ENCODE measurements around the gene SHD. TPM values are rescaled to one million over a fixed set of nuclear protein-coding genes. Genes with fewer than 3 reads are reported as not detected.

SHD gene
- total and polyA plus RNA-seq, 2 of the 4 experiments (the other 2 are of a cell fraction), result not detected

- H3K9me3 ChIP-seq (ENCODE audit: control insufficient read depth, insufficient read depth, low read length), result peaks cover 2% of the 10 kb centered on the region; the same call in 1 of the 2 replicates
- H3K9me1 ChIP-seq (ENCODE audit: insufficient read depth, low read length), result no peaks in the 10 kb centered on the region
- no peak overlapping the region for H3K27ac ChIP-seq (ENCODE audit: insufficient read depth, low read length)
- H3K4me3 ChIP-seq (ENCODE audit: insufficient read depth, low read depth, low read length), result no peak overlapping the region
- no peaks in the 10 kb centered on the region for H3K27me3 ChIP-seq (ENCODE audit: control insufficient read depth, insufficient read depth, low read length)
- ChIA-PET CTCF (interaction anchor here (0.6 to 2.4 kb wide), 6 partner anchors 14 to 130 kb away, joined by 3 to 11 read pairs (median 4); no protein-coding TSS in a partner anchor), POLR2A (ENCODE audit: unreplicated experiment) (no interaction called here)
- TF ChIP-seq ELK1 (IDR thresholded peaks at IDR 0.05; ENCODE audit: borderline replicate concordance, low read depth, low read length) (no peak), POLR2A (IDR thresholded peaks at IDR 0.05; ENCODE audit: low read depth, low read length) (no peak), MAFK (IDR thresholded peaks at IDR 0.05; ENCODE audit: low read depth, low read length) (no peak), NFE2L2 (IDR thresholded peaks at IDR 0.05; ENCODE audit: low read depth, low read length) (no peak), RFX5 (IDR thresholded peaks at IDR 0.05; ENCODE audit: low read depth, low read length) (no peak), SMC3 (IDR thresholded peaks at IDR 0.05; ENCODE audit: low read depth, low read length) (peak; percentile 37), CEBPB (IDR thresholded peaks at IDR 0.05; ENCODE audit: low read depth, low read length) (no peak), RAD21 (IDR thresholded peaks at IDR 0.05; ENCODE audit: low read length) (peak; percentile 65), FOS (IDR thresholded peaks at IDR 0.05; ENCODE audit: low read depth, low read length) (no peak), RCOR1 (IDR thresholded peaks at IDR 0.05; ENCODE audit: insufficient replicate concordance, low read length) (no peak), CTCF (conservative IDR thresholded peaks at IDR 0.05; ENCODE audit: low read depth, low read length) (peak; percentile 61), MAZ (IDR thresholded peaks at IDR 0.05; ENCODE audit: borderline replicate concordance, low read depth, low read length) (peak; percentile 42; the same call in 1 of the 2 replicates), USF2 (IDR thresholded peaks at IDR 0.05; ENCODE audit: low read depth, low read length) (no peak)
- H3K4me2 ChIP-seq (ENCODE audit: low read depth, low read length), result no peak overlapping the region
- H3K14ac ChIP-seq (replicated peaks; ENCODE audit: low read depth, low read length), result no peak overlapping the region
- in situ Hi-C loops (cut with MboI; ENCODE audit: low sequenced_read_pairs), result loop anchor here (5.0 kb wide), 1 partner anchor 85 kb away; no protein-coding TSS in a partner anchor
- no peaks in the 10 kb centered on the region for H3K79me1 ChIP-seq (ENCODE audit: low read depth in 1 of 2, low read length in 2 of 2)
- no peak overlapping the region for H2AK5ac ChIP-seq (ENCODE audit: low read depth, low read length)
- H3K56ac ChIP-seq (ENCODE audit: extremely low read depth, insufficient read depth, low read length), result no peak overlapping the region
- DNase-seq (peak; percentile 37), ATAC-seq (ENCODE audit: low read depth) (peak; percentile 83)
- no TSS peak for BruUV-seq (replicated peaks)
- H4K5ac ChIP-seq (ENCODE audit: low read depth, low read length), result no peak overlapping the region
- H2BK5ac ChIP-seq (ENCODE audit: low read depth, low read length, poor library complexity, severe bottlenecking), result no peak overlapping the region
- peaks cover 24% of the 10 kb centered on the region for H3K36me3 ChIP-seq (ENCODE audit: control insufficient read depth, insufficient read depth, low read length)
- no peak overlapping the region for H3K4ac ChIP-seq (ENCODE audit: low read depth, low read length)
- H2BK120ac ChIP-seq (ENCODE audit: low read depth, low read length), result no peak overlapping the region
- no peak overlapping the region for H2BK15ac ChIP-seq (ENCODE audit: low read depth, low read length)
- no peak overlapping the region for H4K91ac ChIP-seq (ENCODE audit: insufficient read depth, low read depth, low read length)
- H2BK20ac ChIP-seq (ENCODE audit: low read depth, low read length), result no peak overlapping the region
- H3K23ac ChIP-seq (ENCODE audit: low read depth, low read length), result no peak overlapping the region
- H4K8ac ChIP-seq (ENCODE audit: low read depth in 2 of 2, low read length in 2 of 2), result no peak overlapping the region
- dilution Hi-C loops (cut with HindIII; ENCODE audit: low sequenced_read_pairs, unreplicated experiment), result no loop called here
- no peaks in the 10 kb centered on the region for H3K4me1 ChIP-seq (ENCODE audit: control insufficient read depth, insufficient read depth, low read length)
- peaks cover 6% of the 10 kb centered on the region; the same call in 1 of the 2 replicates for H4K20me1 ChIP-seq (ENCODE audit: insufficient read depth, low read length)
- no peak overlapping the region for H3K18ac ChIP-seq (ENCODE audit: low read depth, low read length)
- no peak overlapping the region for H3K9ac ChIP-seq (ENCODE audit: low read depth, low read length)
- H2AFZ ChIP-seq (replicated peaks; ENCODE audit: low read length, poor library complexity), result peak overlapping the region; percentile 32
- intact Hi-C loops (cut with micrococcal nuclease), result loop anchor here (1.0 kb wide), 2 partner anchors 85 to 133 kb away; partner anchors contain the start of gene SH3GL1
- H2AK9ac ChIP-seq (replicated peaks; ENCODE audit: low read depth, low read length, poor library complexity), result peak overlapping the region; percentile 1
- WGBS, 2 experiments (ENCODE audit: extremely low coverage in 2 of 2, insufficient read length in 1 of 2), result 50% methylated on average over 4 of the region's 21 CpGs; no CpG with 5 or more reads in 1 of the 2 experiments
These were observed 11.8 kb upstream of the SHD start for GRCh38 chr19:4267101-4267900.
